Liver (tissue), 9 donors: ENCODE measurements around the gene LAMA5. TPM values are rescaled to one million over a fixed set of nuclear protein-coding genes. Genes with fewer than 3 reads are reported as not detected.

Experiments
- DNase-seq: peaks from one replicate; pipeline ENCODE4 v3.0.0-alpha.2; 2017; ENCODE audit warnings: low spot score
- H3K27ac ChIP-seq, 2 donors: one replicate each; pipeline ENCODE4 v1.7.0; 2013; ENCODE audit warnings: inconsistent platforms in 2 of 2, low read length in 2 of 2, control low read depth in 1 of 2, low read depth in 1 of 2, mild to moderate bottlenecking in 1 of 2
- H3K27me3 ChIP-seq, 4 donors: one replicate each; pipeline versions ENCODE4 v1.6.1 to v1.7.0; 2013; ENCODE audit warnings: low read length in 3 of 4, inconsistent platforms in 1 of 4, mild to moderate bottlenecking in 1 of 4, moderate library complexity in 1 of 4; ENCODE audit not compliant: control insufficient read depth in 4 of 4, insufficient read depth in 4 of 4
- H3K36me3 ChIP-seq, 4 donors: one replicate each; pipeline versions ENCODE4 v1.6.1 to v1.7.0; 2013; ENCODE audit warnings: low read length in 3 of 4, mild to moderate bottlenecking in 3 of 4, low read depth in 1 of 4, moderate library complexity in 1 of 4; ENCODE audit not compliant: control insufficient read depth in 4 of 4, insufficient read depth in 3 of 4
- H3K4me1 ChIP-seq, 4 donors: one replicate each; pipeline versions ENCODE4 v1.6.1 to v1.7.0; 2013; ENCODE audit warnings: low read length in 3 of 4, mild to moderate bottlenecking in 3 of 4, moderate library complexity in 1 of 4; ENCODE audit not compliant: control insufficient read depth in 4 of 4, insufficient read depth in 4 of 4
- H3K4me3 ChIP-seq, 3 donors: one replicate each; pipeline versions ENCODE4 v1.6.1 to v1.7.0; 2013; ENCODE audit warnings: low read length in 3 of 3, control low read depth in 1 of 3, low read depth in 1 of 3, mild to moderate bottlenecking in 1 of 3
- H3K9ac ChIP-seq, 2 donors: one replicate each; pipeline ENCODE4 v1.7.0; 2013; ENCODE audit warnings: low read length in 2 of 2, mild to moderate bottlenecking in 2 of 2, moderate library complexity in 2 of 2, control low read depth in 1 of 2, low read depth in 1 of 2
- H3K9me3 ChIP-seq, 4 donors: one replicate each; pipeline versions ENCODE4 v1.6.1 to v1.7.0; 2013; ENCODE audit warnings: low read length in 3 of 4; ENCODE audit not compliant: control insufficient read depth in 4 of 4
- CTCF ChIP-seq: fragments of 150-350 bp; IDR thresholded peaks from 2 replicates; pipeline ENCODE4 v1.5.1; 2017; ENCODE audit warnings: improper control_type of control experiment, low read depth, low read length; ENCODE audit not compliant: missing input control
- EGR1 ChIP-seq, 2 donors: IDR thresholded peaks; 2 replicates each; pipeline ENCODE4 v1.6.1; 2016 to 2018; ENCODE audit warnings: antibody characterized with exemption in 2 of 2, low read depth in 2 of 2
- FOXA1 ChIP-seq: IDR thresholded peaks from 2 replicates; pipeline ENCODE4 v1.6.1; 2016; ENCODE audit warnings: antibody characterized with exemption
- GABPA ChIP-seq, 2 donors: IDR thresholded peaks in 1 of 2; conservative IDR thresholded peaks in 1 of 2; 2 replicates each; pipeline ENCODE4 v1.6.1; 2016; ENCODE audit warnings: antibody characterized with exemption in 2 of 2, mild to moderate bottlenecking in 1 of 2, moderate library complexity in 1 of 2
- HNF4A ChIP-seq, 2 donors: conservative IDR thresholded peaks; 2 replicates each; pipeline ENCODE4 v1.6.1; 2016; ENCODE audit warnings: antibody characterized with exemption in 2 of 2, mild to moderate bottlenecking in 2 of 2
- HNF4G ChIP-seq: IDR thresholded peaks from 2 replicates; pipeline ENCODE4 v1.6.1; 2016; ENCODE audit warnings: antibody characterized with exemption
- JUND ChIP-seq, 2 donors: IDR thresholded peaks; 2 replicates each; pipeline ENCODE4 v1.6.1; 2016; ENCODE audit warnings: antibody characterized with exemption in 2 of 2
- RAD21 ChIP-seq, 2 donors: IDR thresholded peaks; 2 replicates each; pipeline ENCODE4 v1.6.1; 2016; ENCODE audit warnings: antibody characterized with exemption in 2 of 2, mild to moderate bottlenecking in 2 of 2
- REST ChIP-seq: IDR thresholded peaks from 2 replicates; pipeline ENCODE4 v1.6.1; 2016; ENCODE audit warnings: antibody characterized with exemption, mild to moderate bottlenecking
- YY1 ChIP-seq: IDR thresholded peaks from 2 replicates; pipeline ENCODE4 v1.6.1; 2016; ENCODE audit warnings: antibody characterized with exemption, mild to moderate bottlenecking
- WGBS: extraction: QIAGEN DNeasy Blood & Tissue Kit; methylation state at CpG from one replicate; pipeline ENCODE4 v1.1.7; 2013; 5-methylcytosine and 5-hydroxymethylcytosine counted together
- polyA plus RNA-seq, 2 donors: library from polyadenylated mRNA; stranded (reverse) in 1 of 2; unstranded in 1 of 2; fragments of 200-250 nt in 1 of 2; fragments of >200 nt in 1 of 2; fragmentation: Nextera tagmentation in 1 of 2; extraction: Ambion mirVana in 1 of 2; gene quantifications; one replicate each; pipeline versions ENCODE4 v1.2.1 to v1.2.3, GENCODE V29; 2013 to 2015
- total RNA-seq, 2 donors: library from RNA; depleted of rRNA; stranded (reverse); fragments of >200 nt; gene quantifications; one replicate each; pipeline ENCODE4 v1.2.3, GENCODE V29; 2014
- donor health status: healthy.
- donor health status: healthy.
- donor health status: healthy.
- donor health status: healthy.
- donor health status: healthy.

The LAMA5 gene
- total and polyA plus RNA-seq, 4 donors: 3.6 to 40.2 (median 13.7) TPM

- no peak overlapping the region for H3K9ac ChIP-seq
- no peak for DNase-seq
- no peaks in the 10 kb centered on the region for H3K36me3 ChIP-seq
- H3K27ac ChIP-seq: peak overlapping the region; percentile 67 to 69
- 28% methylated on average over 28 of the region's 28 CpGs for WGBS
- TF ChIP-seq GABPA (IDR thresholded peaks at IDR 0.05 in 1 of 2, conservative IDR thresholded peaks at IDR 0.05 in 1 of 2): no peak
- no peak for TF ChIP-seq EGR1 (IDR thresholded peaks at IDR 0.05; ENCODE audit: low read depth in 2 of 2)
- peak; percentile 16 for TF ChIP-seq CTCF
- TF ChIP-seq RAD21 (IDR thresholded peaks at IDR 0.05): peak in 1 of 2 donors; percentile 12
- TF ChIP-seq JUND (IDR thresholded peaks at IDR 0.05): no peak
- peaks cover 39 to 68% (median 53%) of the 10 kb centered on the region in 4 donors for H3K4me1 ChIP-seq
- H3K9me3 ChIP-seq: no peaks in the 10 kb centered on the region
- H3K27me3 ChIP-seq: no peaks in the 10 kb centered on the region
- peak overlapping the region in 1 of 3 donors; percentile 37 for H3K4me3 ChIP-seq
Observed at GRCh38 chr20:62368976-62369814, 2.1 kb upstream of the LAMA5 start.

GRCh38 chr20:62368392-62368975 is 1.4 kb upstream of the LAMA5 start:
- H3K27ac ChIP-seq: peak overlapping the region; percentile 67 to 69
- TF ChIP-seq FOXA1 (no peak), YY1 (no peak), HNF4G (no peak), CTCF (no peak), JUND (IDR thresholded peaks at IDR 0.05) (no peak), HNF4A (conservative IDR thresholded peaks at IDR 0.05) (peak; percentile 38 to 42), EGR1 (IDR thresholded peaks at IDR 0.05; ENCODE audit: low read depth in 2 of 2) (peak in 1 of 2 donors; percentile 14), REST (no peak)
- H3K9me3 ChIP-seq: no peaks in the 10 kb centered on the region
- no peak for DNase-seq
- no peaks in the 10 kb centered on the region for H3K27me3 ChIP-seq
- WGBS: 15% methylated on average over 15 of the region's 15 CpGs
- no peak overlapping the region for H3K9ac ChIP-seq
- H3K36me3 ChIP-seq: no peaks in the 10 kb centered on the region
- H3K4me3 ChIP-seq: peak overlapping the region in 2 of 3 donors; percentile 26 to 37
- H3K4me1 ChIP-seq: peaks cover 43 to 75% (median 55%) of the 10 kb centered on the region in 4 donors
